HG02981 (cell line): ENCODE results near the gene SSTR1.

Source experiments
- ATAC-seq: cut with Tn5 transposase; IDR thresholded peaks from one replicate; pipeline ENCODE4 v1.9.1; 2021; ENCODE audit warnings: mild to moderate bottlenecking, moderate library complexity; ENCODE audit not compliant: unreplicated experiment

SSTR1 gene

DNA sequence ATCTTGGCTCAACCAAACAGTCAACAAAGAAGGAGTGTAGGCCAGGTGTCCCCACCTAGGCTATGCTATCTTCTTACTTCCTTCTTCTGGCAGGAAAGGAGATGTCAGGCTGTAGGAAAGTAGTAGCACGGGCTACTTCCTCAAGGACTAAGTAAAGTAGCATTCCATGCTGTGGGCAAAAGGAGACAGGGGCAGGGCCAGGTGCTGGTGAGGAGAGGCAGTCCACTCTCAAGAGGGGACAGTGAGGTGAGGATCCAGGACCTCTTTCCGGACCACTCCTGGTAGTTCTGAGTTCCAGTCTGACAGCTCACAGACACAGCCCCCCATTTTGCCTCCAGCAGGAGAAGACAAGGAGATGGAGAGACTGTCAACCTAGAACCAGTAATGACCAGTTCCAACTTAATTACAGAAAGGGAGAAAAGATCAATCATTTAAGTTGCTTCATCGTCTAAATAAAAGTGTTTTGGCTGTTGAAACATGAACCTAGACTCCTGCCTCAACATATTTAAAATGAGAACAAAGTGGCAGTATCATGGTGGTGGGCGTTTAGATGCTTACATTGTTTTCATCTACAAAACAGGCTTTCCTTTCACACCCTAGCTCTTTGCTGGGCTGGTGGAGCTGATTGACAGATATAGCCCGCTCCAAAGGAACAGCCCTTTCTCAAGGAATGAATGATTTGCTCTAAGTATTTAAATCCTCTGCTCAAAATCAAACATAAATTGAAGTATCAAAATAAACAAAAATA lies 5.1 kb upstream of the SSTR1 start:
- ATAC-seq: no peak

DNA sequence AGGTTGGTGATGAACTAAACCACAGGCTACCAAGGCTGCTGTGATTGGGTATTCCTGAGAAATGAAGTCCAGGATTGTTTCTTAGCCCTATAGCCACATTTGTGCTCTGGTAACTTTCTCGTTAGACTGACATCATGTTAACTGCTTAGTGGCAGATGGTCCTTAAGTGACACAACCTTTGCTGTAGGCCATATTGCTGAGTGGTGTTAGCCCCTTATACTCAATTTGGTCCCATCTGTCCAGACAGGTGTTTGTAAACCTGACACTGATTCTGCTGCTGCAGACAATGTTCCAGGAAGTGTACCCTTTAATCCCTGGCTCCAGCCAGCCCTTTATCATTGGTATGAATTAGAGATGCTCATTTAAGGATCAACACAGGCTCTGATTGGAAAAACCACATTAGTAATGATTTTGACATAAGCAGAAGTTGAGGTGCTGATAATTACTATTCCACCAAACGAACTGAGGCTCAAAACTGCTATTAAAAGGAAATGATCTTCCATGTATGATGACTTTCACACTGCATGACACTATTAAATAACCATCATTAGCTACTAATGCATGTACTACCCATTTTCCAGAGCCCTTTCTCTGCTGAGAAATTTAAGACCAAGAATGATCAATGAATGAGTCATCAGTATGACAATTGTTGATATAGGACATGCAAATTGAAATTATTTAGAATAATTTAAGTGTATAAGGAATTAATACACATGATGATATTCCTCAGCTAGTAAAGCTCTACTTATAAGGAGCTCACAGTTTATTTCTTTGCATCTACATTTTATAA lies 3.6 kb upstream of the SSTR1 start:
- no peak for ATAC-seq

DNA sequence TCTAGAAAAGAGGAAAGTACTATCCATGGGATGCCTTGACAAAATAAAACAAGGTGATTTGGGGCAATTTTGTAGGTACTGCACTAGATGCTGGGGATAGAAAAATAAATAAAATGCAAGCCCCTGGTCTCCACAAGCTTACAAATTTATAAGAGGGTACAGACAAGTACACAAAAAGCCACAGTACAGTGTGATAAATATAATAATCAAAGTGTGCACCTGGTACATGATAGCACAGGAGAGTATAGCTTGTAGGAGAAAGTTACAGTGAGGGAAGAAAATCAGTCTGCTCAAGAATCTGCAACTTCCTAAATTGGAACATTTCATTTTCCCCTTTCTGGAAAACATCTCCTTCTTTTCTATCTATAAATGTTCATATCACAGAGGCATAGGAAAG lies 3.0 kb upstream of the SSTR1 start:
- no peak for ATAC-seq

DNA sequence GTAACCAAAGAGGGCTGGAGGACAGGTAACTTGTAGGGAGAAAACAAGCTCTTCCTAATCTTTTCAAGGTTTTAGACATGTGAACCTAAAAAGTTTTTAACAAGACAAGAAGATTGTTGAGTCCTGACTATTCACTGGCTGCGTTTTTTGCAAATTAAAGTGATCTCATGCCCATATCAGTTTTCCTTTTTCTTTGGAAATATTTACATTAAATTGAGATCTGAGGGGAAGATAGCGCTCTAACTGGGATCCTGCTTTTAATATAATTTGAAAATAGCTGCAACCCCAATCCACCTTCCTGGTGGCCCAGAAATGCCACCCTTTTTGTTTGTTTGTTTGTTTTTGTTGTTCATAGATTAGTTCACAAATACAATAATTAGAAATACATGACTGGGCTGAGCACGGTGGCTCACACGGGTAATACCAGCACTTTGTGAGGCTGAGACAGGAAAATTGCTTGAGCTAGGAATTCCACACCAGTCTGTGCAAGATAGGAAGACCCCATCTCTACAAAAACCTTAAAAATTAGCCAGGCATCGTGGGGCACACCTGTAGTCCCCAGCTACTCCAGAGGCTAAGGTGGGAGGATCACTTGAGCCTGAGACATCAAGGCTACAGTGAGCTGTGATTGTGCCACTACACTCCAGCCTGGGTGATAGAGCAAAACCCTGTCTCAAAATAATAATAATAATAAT lies 2.4 kb upstream of the SSTR1 start:
- no peak for ATAC-seq

DNA sequence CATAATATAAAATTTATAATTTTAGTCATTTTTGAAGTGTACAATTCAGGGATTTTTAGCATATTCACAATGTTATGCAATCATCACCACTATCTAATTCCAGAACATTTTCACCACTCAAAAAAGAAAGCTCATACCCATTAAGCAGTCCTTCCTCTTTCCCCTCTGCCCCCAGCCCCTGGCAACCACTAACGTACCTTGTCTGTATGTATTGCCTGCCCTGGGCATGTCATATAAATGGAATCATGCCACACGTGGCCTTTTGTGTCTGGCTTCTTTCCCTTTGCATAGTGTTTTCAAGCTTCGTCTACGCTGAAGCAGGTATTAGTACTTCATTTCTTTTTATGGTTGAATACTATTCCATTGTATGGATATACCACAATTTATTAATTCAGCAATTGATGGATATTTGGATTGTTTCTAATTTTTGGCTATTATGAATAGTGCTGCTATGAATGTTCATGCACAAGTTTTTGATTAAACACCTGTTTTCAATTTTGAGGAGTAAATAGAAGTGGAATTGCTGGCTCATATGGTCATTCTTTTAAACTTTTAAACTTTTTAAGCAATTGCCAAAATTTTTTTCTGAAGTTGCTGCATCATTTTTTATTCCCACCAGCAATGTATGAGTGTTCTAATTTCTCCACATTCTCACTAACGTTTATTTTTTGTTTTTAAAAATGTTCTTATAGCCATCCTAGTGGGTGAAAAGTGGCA lies 1.6 kb upstream of the SSTR1 start:
- no peak for ATAC-seq

DNA sequence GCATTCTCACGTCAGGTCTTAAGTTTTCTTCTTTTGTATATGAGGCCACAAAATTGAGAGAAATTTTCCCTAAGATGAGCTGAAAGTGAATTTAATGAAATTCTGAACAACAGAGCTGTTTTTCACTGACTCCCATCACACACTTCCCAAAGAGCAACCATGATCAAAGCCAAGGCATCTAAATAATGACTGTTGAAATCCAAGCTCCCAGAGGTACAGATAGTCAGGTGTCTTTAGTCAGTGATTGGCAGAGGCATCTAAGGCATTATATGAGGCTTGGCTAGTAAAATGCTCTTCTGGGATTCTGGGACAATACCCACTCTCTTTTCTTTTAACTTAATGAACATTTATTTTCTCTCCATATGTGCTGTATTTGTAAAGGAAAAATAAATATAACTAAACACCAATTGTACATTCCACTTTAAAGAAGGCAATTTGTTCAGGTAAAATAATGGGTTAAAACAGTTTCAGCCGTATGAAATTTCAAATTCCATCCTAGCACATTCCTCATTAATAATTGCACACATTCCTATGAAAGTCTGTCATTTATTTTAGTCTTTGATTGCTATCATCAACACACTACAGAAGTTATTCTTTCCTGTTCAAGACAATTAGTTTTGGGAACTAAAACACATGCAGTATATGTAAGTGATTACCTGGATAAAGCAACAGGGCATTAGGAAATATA lies 871 bp upstream of the SSTR1 start:
- ATAC-seq: no peak

DNA sequence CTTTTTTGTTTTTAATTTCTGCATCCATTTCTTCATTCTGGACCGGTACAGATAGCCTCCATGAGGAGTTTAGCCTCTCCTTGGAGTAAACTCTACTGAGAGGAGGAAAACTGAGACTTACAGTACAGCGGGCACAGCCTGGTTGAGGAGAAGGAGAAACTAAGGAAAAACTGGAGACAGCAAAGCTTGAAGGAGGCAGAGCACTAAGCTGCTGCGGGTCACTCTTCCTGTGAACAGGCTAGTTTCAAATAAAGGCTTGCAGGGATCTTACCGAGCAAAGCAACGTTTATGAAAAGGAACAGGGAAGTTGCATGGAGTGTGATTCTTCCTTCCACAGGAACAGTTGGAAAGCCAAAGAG lies 348 bp upstream of the SSTR1 start:
- no peak for ATAC-seq

DNA sequence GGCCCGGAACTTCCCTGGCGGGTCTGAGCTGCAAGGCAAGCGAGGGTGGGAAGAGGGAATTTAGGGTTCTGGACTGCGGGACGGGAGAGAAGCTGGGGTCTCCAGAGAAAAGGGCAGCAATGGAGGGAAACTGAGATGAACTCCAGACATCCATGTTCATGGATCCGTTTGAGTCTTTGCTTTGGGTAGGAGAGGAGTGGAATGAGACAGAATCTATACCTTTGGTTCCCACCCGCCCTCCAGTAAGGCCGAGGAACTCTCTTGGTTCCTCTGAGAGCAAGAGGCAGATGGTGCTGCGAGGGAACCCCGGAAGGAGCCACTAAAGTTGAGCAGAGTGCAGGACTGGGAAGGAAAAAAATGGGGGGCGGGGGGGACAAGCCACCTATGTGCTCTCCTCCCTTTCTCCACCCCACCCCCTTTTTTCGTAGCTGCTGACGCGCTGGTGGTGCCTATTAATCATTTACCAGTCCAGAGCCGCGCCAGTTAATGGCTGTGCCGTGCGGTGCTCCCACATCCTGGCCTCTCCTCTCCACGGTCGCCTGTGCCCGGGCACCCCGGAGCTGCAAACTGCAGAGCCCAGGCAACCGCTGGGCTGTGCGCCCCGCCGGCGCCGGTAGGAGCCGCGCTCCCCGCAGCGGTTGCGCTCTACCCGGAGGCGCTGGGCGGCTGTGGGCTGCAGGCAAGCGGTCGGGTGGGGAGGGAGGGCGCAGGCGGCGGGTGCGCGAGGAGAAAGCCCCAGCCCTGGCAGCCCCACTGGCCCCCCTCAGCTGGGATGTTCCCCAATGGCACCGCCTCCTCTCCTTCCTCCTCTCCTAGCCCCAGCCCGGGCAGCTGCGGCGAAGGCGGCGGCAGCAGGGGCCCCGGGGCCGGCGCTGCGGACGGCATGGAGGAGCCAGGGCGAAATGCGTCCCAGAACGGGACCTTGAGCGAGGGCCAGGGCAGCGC lies 1.2 kb downstream of the SSTR1 start:
- ATAC-seq: no peak

DNA sequence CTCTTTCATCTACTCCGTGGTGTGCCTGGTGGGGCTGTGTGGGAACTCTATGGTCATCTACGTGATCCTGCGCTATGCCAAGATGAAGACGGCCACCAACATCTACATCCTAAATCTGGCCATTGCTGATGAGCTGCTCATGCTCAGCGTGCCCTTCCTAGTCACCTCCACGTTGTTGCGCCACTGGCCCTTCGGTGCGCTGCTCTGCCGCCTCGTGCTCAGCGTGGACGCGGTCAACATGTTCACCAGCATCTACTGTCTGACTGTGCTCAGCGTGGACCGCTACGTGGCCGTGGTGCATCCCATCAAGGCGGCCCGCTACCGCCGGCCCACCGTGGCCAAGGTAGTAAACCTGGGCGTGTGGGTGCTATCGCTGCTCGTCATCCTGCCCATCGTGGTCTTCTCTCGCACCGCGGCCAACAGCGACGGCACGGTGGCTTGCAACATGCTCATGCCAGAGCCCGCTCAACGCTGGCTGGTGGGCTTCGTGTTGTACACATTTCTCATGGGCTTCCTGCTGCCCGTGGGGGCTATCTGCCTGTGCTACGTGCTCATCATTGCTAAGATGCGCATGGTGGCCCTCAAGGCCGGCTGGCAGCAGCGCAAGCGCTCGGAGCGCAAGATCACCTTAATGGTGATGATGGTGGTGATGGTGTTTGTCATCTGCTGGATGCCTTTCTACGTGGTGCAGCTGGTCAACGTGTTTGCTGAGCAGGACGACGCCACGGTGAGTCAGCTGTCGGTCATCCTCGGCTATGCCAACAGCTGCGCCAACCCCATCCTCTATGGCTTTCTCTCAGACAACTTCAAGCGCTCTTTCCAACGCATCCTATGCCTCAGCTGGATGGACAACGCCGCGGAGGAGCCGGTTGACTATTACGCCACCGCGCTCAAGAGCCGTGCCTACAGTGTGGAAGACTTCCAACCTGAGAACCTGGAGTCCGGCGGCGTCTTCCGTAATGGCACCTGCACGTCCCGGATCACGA lies 2.2 kb downstream of the SSTR1 start:
- no peak for ATAC-seq

DNA sequence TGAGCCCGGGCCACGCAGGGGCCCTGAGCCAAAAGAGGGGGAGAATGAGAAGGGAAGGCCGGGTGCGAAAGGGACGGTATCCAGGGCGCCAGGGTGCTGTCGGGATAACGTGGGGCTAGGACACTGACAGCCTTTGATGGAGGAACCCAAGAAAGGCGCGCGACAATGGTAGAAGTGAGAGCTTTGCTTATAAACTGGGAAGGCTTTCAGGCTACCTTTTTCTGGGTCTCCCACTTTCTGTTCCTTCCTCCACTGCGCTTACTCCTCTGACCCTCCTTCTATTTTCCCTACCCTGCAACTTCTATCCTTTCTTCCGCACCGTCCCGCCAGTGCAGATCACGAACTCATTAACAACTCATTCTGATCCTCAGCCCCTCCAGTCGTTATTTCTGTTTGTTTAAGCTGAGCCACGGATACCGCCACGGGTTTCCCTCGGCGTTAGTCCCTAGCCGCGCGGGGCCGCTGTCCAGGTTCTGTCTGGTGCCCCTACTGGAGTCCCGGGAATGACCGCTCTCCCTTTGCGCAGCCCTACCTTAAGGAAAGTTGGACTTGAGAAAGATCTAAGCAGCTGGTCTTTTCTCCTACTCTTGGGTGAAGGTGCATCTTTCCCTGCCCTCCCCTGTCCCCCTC lies 3.0 kb downstream of the SSTR1 start:
- no peak for ATAC-seq

DNA sequence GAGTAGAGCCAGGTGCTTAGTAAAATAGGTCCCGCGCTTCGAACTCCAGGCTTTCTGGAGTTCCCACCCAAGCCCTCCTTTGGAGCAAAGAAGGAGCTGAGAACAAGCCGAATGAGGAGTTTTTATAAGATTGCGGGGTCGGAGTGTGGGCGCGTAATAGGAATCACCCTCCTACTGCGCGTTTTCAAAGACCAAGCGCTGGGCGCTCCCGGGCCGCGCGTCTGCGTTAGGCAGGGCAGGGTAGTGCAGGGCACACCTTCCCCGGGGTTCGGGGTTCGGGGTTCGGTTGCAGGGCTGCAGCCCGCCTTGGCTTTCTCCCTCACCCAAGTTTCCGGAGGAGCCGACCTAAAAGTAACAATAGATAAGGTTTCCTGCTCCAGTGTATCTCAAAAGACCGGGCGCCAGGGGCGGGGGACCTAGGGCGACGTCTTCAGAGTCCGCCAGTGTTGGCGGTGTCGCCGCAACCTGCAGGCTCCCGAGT lies 3.6 kb downstream of the SSTR1 start:
- no peak for ATAC-seq

DNA sequence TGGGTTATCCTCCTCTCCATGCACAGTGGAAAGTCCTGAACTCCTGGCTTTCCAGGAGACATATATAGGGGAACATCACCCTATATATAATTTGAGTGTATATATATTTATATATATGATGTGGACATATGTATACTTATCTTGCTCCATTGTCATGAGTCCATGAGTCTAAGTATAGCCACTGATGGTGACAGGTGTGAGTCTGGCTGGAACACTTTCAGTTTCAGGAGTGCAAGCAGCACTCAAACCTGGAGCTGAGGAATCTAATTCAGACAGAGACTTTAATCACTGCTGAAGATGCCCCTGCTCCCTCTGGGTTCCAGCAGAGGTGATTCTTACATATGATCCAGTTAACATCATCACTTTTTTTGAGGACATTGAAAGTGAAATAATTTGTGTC lies 4.4 kb downstream of the SSTR1 start:
- no peak for ATAC-seq

DNA sequence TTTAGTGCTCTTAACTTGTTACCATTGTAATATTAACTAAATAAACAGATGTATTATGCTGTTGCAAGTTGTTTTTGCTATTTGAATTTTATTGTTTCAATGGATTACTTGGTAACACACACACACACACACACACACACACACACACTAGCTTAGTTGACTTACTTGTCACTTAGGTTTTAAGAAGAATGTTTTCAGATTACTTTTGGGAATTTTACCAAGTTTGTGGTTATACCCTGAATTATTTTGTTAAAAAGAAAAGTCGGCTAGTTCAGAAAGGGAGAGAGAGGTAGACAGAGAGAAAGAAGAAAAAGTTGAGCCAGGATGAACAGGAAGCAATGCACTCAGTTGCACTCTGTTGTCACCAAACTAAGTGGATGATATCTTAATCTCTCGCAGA lies 5.3 kb downstream of the SSTR1 start:
- ATAC-seq: no peak

DNA sequence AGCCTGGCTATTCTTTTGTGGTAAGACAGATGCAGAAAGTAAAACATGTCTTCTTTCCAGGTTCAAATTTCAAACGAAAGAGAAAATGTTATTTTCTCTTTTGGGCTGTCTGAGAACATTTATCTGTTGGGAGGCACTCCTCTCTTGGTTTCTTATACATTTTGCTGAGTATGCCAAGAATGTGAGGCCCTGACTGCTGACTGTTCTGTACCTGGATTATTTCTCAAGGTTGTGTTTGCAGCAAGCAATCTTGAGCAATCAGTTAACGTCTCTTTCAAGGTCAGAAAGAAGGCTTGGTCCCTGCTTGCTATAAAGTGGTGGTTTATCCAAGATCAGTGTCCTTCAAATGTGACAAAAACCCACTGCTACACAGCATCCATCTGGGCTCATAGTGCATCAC lies 9.8 kb downstream of the SSTR1 start:
- ATAC-seq: no peak

DNA sequence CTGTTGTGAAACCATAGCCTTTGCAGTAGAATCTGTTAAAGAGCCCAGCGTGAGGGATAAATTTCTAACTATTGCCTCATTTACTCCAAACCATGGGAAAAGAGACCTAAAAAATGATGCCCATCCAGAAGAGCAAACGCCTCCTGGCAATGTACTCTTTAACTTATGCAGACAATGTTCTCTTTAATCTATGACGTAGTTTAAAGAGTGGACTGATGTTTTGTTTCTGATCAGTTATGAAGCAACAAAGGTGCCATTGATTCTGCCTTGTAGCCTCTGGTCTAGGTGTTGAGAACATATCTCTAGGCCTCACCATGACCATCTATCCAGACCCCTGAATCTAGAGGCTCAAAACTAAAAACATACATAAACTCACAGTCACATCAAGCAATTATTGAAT lies 13.4 kb downstream of the SSTR1 start:
- no peak for ATAC-seq

DNA sequence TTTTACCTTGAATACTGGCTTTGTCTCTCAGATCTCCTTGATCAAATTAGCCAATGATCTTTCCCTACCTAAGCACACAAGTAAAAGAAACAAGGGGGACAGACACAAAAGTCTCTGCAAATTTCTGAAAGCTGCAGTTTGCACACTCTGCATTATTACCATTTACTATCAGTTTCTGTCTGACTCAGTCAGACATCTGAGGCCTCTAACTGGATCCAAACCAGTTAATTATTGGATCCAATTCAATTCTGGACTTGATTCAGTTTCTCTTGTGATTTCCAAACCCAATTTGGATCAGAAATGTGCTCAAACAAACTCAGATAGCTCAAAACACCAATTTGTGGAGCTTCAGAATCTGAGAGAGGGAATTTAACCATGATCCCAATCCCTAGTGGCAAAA lies 16.6 kb downstream of the SSTR1 start:
- no peak for ATAC-seq

DNA sequence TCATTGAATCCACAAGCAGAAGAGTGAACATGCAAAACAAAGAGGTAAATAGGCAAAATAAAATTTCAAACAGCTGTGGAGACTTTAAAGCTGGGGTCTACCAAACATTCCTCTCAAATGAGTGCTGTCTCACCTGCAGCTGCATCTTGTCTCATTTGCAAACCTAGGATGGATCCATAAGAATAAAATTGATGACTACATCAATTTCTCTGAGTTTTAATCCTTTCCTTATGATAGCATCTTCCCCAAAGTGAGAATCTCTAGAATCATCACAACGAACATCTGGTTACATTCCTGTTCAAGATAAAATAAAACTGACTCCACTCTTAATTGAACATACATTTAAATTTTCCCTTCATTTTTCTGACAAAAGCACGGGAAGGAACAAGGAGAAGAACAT lies 18.2 kb downstream of the SSTR1 start:
- no peak for ATAC-seq

DNA sequence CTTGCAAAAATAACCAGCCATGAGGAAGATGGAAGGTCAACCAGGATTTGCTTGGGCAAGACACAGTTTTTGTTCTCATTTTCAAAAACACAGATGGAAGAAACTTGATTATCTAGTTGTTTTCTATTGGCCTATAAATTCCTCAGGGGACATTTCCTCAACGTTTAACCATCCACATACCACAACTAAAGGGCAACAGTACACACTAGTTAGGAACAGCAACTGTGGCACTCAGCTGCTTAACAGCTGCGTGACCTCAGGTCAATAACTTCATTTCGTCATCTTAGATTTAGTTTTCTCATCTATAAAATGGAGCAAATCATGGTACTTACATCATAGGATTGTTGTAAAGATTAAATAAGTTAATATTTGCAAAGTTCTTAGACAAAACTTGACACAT lies 18.7 kb downstream of the SSTR1 start:
- no peak for ATAC-seq
